T-helper 17 cell (primary cell): ENCODE measurements around the gene ASIC1. TPM values are rescaled to one million over a fixed set of nuclear protein-coding genes. Genes with fewer than 3 reads are reported as not detected.

ENCODE experiments used
- ATAC-seq: fragments of 150-1000 bp; cut with Tn5 transposase; 2 replicates; pipeline ENCODE4 v1.10.0; 2021; ENCODE audit warnings: mild to moderate bottlenecking, moderate library complexity
- DNase-seq, 3 donors: peaks; one replicate each; pipeline versions ENCODE4 v3.0.0 to v3.0.0-alpha.2; 2020 to 2021
- H3K9me3 ChIP-seq: one replicate; pipeline ENCODE4 v1.7.0; 2013; ENCODE audit warnings: low read length, mild to moderate bottlenecking; ENCODE audit not compliant: control insufficient read depth, poor library complexity, severe bottlenecking
- H3K27ac Mint-ChIP-seq: one replicate; pipeline ENCODE4 v1.8.0; 2022; ENCODE audit warnings: mild to moderate bottlenecking, moderate library complexity, mixed read lengths
- H3K27me3 Mint-ChIP-seq: one replicate; pipeline ENCODE4 v1.8.0; 2022; ENCODE audit warnings: mixed read lengths
- H3K36me3 Mint-ChIP-seq: one replicate; pipeline ENCODE4 v1.8.0; 2022; ENCODE audit warnings: low read depth, mixed read lengths
- H3K4me1 Mint-ChIP-seq: one replicate; pipeline ENCODE4 v1.8.0; 2022; ENCODE audit warnings: mild to moderate bottlenecking, mixed read lengths
- H3K4me3 Mint-ChIP-seq: one replicate; pipeline ENCODE4 v1.8.0; 2022; ENCODE audit warnings: mild to moderate bottlenecking, moderate library complexity, mixed read lengths
- total RNA-seq, 4 donors: library from RNA in 2 of 4; stranded (reverse) in 2 of 4; gene quantifications; one replicate each; pipeline ENCODE4 v1.2.3 and lab custom pipeline; 2022 to 2026

Gene ASIC1
- total RNA-seq (1 to 10 TPM in 1 of 2 donors, under 1 TPM in 1; 0.17 to 1.1 TPM), total RNA-seq (lab: John Stamatoyannopoulos, UW) (0.15 to 1.4 reads per million in 2 donors)

- Mint-ChIP-seq H3K27me3 (peaks cover 77% of the 10 kb centered on the region), H3K4me3 (peak within 1 kb of the TSS; percentile 96), H3K27ac (no peak within 1 kb of the TSS), H3K4me1 (peaks cover 23% of the 10 kb centered on the region), H3K36me3 (peaks cover 17% of the 10 kb centered on the region)
- peak in 2 of 3 donors; percentile 19 to 21 for DNase-seq
- peak; percentile 66 for ATAC-seq
- H3K9me3 ChIP-seq = no peaks in the 10 kb centered on the region
Measured at GRCh38 chr12:50057000-50057841, at the start of gene ASIC1. ASIC1 (plus strand) TSS chr12:50057596; CDS start chr12:50058767, 1,171 bp downstream.

DNA sequence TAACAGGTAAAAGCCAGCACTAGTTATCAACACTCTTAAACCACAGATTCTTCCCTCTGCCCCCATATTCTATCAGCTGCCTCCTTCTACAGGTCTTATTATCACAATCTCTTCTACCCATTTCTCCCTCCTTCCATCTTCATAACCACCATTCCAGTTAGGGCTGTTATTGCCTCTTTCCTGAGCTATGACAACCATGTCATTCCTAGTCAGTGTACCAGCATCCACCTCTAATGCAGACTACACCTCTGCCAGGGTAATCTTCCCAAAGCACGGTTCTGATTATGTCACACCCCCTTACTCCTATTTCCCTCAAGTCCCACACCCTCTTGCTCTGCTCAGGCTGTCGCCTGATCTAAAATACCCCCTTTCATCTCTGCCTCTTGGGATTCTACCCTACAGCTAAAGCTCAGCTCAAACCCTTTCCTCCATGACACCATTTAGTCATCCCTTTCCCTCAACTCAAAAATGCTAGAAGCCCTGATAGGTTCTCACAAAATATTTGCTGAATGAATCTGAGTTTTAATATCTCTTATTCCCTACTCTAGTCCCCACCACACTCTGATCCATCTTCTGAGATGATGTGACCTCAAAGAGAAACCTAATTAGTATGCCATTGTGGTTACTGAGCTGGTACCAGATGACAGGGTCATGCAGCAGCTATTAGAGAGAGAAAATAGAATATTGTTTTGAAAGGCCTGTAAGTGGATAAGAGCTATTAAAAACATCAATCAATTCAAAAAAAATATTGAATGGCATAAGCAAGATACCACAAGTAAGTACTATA is 43.8 kb upstream of the ASIC1 start:
- ATAC-seq (peak; percentile 47), DNase-seq (no peak)
- Mint-ChIP-seq H3K27ac (peak overlapping the region; percentile 53), H3K4me1 (peaks cover 17% of the 10 kb centered on the region), H3K4me3 (peak overlapping the region; percentile 49), H3K27me3 (no peaks in the 10 kb centered on the region), H3K36me3 (peaks cover 6% of the 10 kb centered on the region)
- H3K9me3 ChIP-seq = no peaks in the 10 kb centered on the region

- Mint-ChIP-seq H3K27me3 (no peaks in the 10 kb centered on the region), H3K36me3 (peaks cover 6% of the 10 kb centered on the region), H3K27ac (peak overlapping the region; percentile 53), H3K4me3 (no peak overlapping the region), H3K4me1 (peaks cover 22% of the 10 kb centered on the region)
- ATAC-seq (no peak), DNase-seq (no peak)
- H3K9me3 ChIP-seq = no peaks in the 10 kb centered on the region
Measured at GRCh38 chr12:50014342-50014741, 43.1 kb upstream of the ASIC1 start.

DNA sequence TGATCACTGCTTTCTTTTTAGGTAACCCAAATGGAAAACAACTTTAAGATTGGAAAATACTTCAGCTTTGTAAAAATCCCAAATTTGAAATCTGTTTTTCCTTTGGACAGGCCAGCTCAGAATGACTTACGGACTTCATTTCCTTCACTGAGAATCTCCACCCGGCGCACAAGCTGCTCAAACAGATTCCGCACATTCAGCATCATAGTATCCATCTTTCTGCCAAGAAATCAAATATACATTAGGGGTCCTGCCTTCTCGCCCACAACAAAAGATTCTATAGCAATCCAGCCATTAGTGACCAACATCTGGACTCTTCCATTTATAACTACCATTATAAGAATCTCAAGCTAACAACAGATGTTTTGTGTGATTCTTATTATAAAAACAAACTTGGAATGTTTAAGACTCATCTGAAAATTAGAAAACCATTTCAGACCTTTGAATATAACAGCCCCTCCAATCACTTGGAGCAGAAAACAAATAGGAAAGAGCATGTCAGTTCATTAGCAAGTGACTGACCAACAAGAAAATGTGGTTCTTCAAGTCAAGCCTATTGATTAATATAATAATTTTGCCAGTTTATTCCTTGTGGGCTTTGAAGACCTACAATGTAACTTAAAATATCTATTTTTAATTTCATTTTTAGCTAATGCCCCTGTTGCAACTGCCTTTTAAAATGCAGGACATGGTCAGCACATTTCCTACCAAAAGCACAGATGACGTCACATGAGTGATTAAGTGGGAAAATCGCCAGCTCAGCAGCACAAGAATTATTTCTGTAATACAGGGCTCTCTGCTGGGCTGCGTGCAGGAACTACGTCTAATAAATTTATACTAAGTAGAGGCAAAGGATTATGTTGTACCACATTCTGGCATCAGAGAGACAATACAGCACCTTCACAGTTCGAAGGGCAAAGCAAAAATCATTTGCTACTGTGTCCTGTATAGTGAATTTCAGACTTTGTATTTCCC is 40.6 kb upstream of the ASIC1 start:
- H3K27me3 Mint-ChIP-seq = no peaks in the 10 kb centered on the region
- H3K36me3 Mint-ChIP-seq = peaks cover 3% of the 10 kb centered on the region
- H3K27ac Mint-ChIP-seq = peak overlapping the region; percentile 39
- DNase-seq (no peak), ATAC-seq (no peak)
- H3K4me1 Mint-ChIP-seq = peaks cover 21% of the 10 kb centered on the region
- no peaks in the 10 kb centered on the region for H3K9me3 ChIP-seq
- no peak overlapping the region for H3K4me3 Mint-ChIP-seq

- Mint-ChIP-seq H3K4me3 (no peak overlapping the region), H3K4me1 (peaks cover 21% of the 10 kb centered on the region), H3K27me3 (no peaks in the 10 kb centered on the region), H3K36me3 (peaks cover 4% of the 10 kb centered on the region), H3K27ac (no peak overlapping the region)
- ATAC-seq (no peak), DNase-seq (no peak)
- H3K9me3 ChIP-seq = no peaks in the 10 kb centered on the region
Measured at GRCh38 chr12:50017641-50018040, 39.8 kb upstream of the ASIC1 start.

DNA sequence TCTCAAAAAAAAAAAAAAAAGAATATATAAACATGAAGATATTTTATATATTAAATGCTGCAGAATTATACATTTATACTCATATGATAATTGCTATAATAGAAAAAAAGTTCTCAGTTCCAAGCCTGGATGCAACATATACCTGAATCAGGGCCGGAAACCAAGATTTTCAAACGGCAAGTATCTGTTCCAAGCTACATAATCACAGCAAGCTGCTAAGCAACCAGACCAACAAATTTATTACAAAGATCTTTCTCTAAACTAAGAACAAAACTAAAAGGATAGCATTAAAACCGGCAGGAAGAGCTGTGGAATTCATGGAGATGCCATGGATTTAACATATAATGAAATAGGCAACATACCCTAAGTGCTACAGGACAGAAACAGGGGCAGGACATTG is 39.2 kb upstream of the ASIC1 start:
- peak overlapping the region; percentile 72 for H3K27ac Mint-ChIP-seq

DNA sequence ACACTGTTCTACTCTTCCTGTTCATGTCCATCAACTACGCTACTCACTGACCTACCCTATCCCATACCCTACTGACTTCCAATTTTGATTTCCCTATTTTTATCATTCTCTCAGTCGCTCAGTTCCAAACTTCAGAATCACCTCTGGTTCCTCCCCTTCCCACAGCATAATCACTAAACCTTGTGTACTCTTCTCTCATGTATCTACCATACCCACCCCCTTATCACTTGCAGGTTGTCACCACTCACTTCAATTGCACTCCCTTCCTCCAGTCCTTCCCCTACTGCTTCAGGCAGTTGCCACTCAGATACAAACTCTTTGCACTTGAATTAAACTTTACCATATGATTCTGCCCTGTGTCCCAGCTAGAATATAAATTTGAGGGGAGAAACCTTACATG is 38.4 kb upstream of the ASIC1 start:
- no peaks in the 10 kb centered on the region for H3K9me3 ChIP-seq
- Mint-ChIP-seq H3K36me3 (peaks cover 3% of the 10 kb centered on the region), H3K4me1 (peaks cover 14% of the 10 kb centered on the region), H3K4me3 (no peak overlapping the region), H3K27ac (peak overlapping the region; percentile 72), H3K27me3 (no peaks in the 10 kb centered on the region)
- ATAC-seq (no peak), DNase-seq (no peak)

More for the DNA sequence above, 39.2 kb upstream of the ASIC1 start:
- no peaks in the 10 kb centered on the region for H3K27me3 Mint-ChIP-seq
- H3K36me3 Mint-ChIP-seq = peaks cover 7% of the 10 kb centered on the region
- H3K9me3 ChIP-seq = no peaks in the 10 kb centered on the region
- H3K4me1 Mint-ChIP-seq = peaks cover 21% of the 10 kb centered on the region
- no peak for ATAC-seq
- no peak overlapping the region for H3K4me3 Mint-ChIP-seq
- DNase-seq = no peak

DNA sequence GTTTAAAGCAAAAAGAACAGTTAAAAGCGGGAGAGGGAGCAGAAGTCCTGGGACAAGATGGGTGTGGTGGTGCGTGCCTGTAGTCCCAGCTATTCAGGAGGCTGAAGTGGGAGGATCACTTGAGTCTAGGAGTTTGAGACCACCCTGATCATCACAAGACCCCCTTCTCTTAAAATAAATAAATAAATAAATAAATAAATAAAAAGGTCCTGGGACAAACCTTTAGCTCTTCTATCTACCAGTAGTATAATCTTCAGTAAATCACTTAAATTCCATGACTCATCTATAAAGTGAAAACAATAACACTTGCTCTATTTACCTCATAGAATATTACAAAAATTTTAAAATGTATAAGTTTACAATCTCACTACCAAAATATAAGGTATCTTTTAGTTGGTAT is 37.9 kb upstream of the ASIC1 start:
- DNase-seq = no peak
- Mint-ChIP-seq H3K4me1 (peaks cover 17% of the 10 kb centered on the region), H3K27ac (peak overlapping the region; percentile 72), H3K27me3 (no peaks in the 10 kb centered on the region), H3K36me3 (peaks cover 3% of the 10 kb centered on the region), H3K4me3 (no peak overlapping the region)
- no peak for ATAC-seq
- H3K9me3 ChIP-seq = no peaks in the 10 kb centered on the region

DNA sequence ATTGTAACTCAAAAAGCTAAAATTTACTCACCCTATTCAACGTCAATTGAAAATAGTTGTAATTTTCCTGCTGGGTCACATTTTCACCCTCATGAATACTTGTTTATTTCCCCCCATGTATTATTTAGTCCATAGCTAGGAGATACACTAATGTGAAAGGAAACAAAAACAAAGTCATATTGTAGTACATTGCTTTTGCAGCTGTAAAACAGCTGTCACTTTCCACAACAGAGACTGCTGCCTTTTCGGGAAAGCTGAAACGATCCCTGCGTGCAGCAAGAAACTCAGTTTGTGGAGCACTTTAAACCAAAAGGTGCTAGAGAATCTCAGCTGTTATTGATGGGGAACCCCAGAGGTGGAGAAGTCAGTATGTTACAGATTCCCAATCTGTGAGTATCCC is 36.4 kb upstream of the ASIC1 start:
- H3K36me3 Mint-ChIP-seq = peaks cover 6% of the 10 kb centered on the region
- no peak overlapping the region for H3K27ac Mint-ChIP-seq
- no peak for ATAC-seq
- no peaks in the 10 kb centered on the region for H3K9me3 ChIP-seq
- H3K27me3 Mint-ChIP-seq = no peaks in the 10 kb centered on the region
- H3K4me1 Mint-ChIP-seq = peaks cover 25% of the 10 kb centered on the region
- H3K4me3 Mint-ChIP-seq = no peak overlapping the region
- DNase-seq = no peak

- peaks cover 6% of the 10 kb centered on the region for H3K36me3 Mint-ChIP-seq
- no peaks in the 10 kb centered on the region for H3K27me3 Mint-ChIP-seq
- H3K4me3 Mint-ChIP-seq = no peak overlapping the region
- DNase-seq = no peak
- H3K27ac Mint-ChIP-seq = peak overlapping the region; percentile 93
- H3K4me1 Mint-ChIP-seq = peaks cover 25% of the 10 kb centered on the region
- no peak for ATAC-seq
- no peaks in the 10 kb centered on the region for H3K9me3 ChIP-seq
Measured at GRCh38 chr12:50022903-50023302, 34.5 kb upstream of the ASIC1 start.

DNA sequence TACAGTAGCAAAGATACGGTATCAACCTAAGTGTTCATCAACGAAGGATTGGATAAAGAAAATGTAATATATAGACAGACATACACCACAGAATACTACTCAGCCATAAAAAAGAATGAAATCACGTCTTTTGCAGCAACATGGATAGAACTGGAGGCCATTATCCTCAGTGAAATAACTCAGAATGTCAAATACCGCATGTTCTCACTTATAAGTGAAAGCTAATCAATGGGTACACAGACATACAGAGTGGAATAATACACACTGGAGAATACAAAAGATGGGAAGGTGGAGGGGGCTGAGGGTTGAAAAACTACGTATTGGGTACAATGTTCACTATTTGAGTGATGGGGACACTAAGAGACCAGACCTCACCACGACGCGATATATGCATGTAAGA is 33.2 kb upstream of the ASIC1 start:
- Mint-ChIP-seq H3K36me3 (peaks cover 6% of the 10 kb centered on the region), H3K27me3 (no peaks in the 10 kb centered on the region), H3K27ac (peak overlapping the region; percentile 93), H3K4me1 (peaks cover 17% of the 10 kb centered on the region), H3K4me3 (peak overlapping the region; percentile 100)
- DNase-seq = no peak
- no peaks in the 10 kb centered on the region for H3K9me3 ChIP-seq
- no peak for ATAC-seq

DNA sequence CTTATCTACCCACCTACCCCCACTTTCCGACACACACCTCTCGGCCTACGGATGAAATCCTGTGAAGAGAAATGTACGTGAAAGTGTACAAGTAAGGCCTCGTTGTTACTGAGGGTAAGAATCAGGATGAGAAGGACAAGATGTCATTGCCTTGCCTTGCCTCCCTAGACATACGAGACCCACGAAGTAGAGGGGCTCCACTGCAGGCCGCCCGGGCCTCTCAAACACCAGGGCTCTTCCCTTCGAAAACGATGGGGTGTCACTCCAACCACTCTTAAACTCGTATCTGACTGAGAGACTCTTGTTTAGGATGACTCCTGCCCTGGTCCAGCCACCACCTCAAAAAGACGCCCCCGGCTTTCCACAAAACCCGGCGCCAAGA is 32.6 kb upstream of the ASIC1 start:
- peak; percentile 17 for ATAC-seq
- Mint-ChIP-seq H3K4me1 (peaks cover 16% of the 10 kb centered on the region), H3K36me3 (peaks cover 6% of the 10 kb centered on the region), H3K4me3 (peak overlapping the region; percentile 100), H3K27ac (peak overlapping the region; percentile 93), H3K27me3 (no peaks in the 10 kb centered on the region)
- H3K9me3 ChIP-seq = no peaks in the 10 kb centered on the region
- DNase-seq = no peak
